Osteocyte (in vitro differentiated cells): ENCODE measurements around the gene CTTNBP2. TPM values are rescaled to one million over a fixed set of nuclear protein-coding genes. Genes with fewer than 3 reads are reported as not detected.

ENCODE experiments used
- DNase-seq: peaks from one replicate; pipeline ENCODE4 v3.0.0; 2021; ENCODE audit warnings: mixed read lengths; ENCODE audit not compliant: unreplicated experiment; ENCODE audit errors: extremely low spot score
- H3K27ac Mint-ChIP-seq: one replicate; pipeline ENCODE4 v1.8.0; 2021; ENCODE audit warnings: mild to moderate bottlenecking, mixed read lengths; ENCODE audit not compliant: unreplicated experiment
- H3K27me3 Mint-ChIP-seq: one replicate; pipeline ENCODE4 v1.8.0; 2021; ENCODE audit warnings: mixed read lengths; ENCODE audit not compliant: unreplicated experiment
- H3K36me3 Mint-ChIP-seq: one replicate; pipeline ENCODE4 v1.8.0; 2021; ENCODE audit warnings: mixed read lengths; ENCODE audit not compliant: unreplicated experiment
- H3K4me1 Mint-ChIP-seq: one replicate; pipeline ENCODE4 v1.8.0; 2021; ENCODE audit warnings: mixed read lengths; ENCODE audit not compliant: unreplicated experiment
- H3K4me3 Mint-ChIP-seq: one replicate; pipeline ENCODE4 v1.8.0; 2021; ENCODE audit warnings: mild to moderate bottlenecking, moderate library complexity, mixed read lengths; ENCODE audit not compliant: unreplicated experiment
- H3K9me3 Mint-ChIP-seq: one replicate; pipeline ENCODE4 v1.8.0; 2021; ENCODE audit warnings: mixed read lengths; ENCODE audit not compliant: unreplicated experiment
- total RNA-seq: library from RNA; stranded (reverse); gene quantifications from 2 replicates; pipeline ENCODE4 v1.2.1, GENCODE V29; 2021
- TF ChIP-seq, protein P1 (sequence below): fragments of 200-600 bp; sonication (generic); IDR thresholded peaks from 2 replicates; pipeline ENCODE4 v1.5.0; 2021; ENCODE audit warnings: antibody characterized with exemption, mild to moderate bottlenecking, moderate library complexity

The CTTNBP2 gene
- total RNA-seq, 1 donor from 2014 or later = 2.3 TPM

DNA sequence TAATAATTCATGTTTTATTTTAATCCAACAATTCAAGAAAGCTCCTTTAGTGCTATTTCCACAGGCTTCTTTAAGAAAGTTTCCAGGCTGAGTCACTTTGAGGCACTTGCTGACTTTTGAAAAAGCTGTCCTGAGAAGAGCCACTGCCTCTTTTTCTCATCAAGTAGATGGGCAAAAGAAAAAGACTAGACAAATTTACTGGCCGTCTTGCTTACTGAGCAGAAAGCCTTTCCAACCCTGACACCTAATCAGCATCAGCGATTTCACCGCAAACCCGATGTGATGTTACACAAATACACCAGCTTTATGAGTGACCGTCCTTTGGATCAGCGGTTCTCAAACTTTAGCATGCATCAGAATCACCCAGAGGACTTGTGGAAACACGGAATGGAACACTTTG lies 24.3 kb downstream of the CTTNBP2 start:
- Mint-ChIP-seq H3K27ac (no peak overlapping the region), H3K27me3 (no peaks in the 10 kb centered on the region), H3K4me3 (no peak overlapping the region)

DNA sequence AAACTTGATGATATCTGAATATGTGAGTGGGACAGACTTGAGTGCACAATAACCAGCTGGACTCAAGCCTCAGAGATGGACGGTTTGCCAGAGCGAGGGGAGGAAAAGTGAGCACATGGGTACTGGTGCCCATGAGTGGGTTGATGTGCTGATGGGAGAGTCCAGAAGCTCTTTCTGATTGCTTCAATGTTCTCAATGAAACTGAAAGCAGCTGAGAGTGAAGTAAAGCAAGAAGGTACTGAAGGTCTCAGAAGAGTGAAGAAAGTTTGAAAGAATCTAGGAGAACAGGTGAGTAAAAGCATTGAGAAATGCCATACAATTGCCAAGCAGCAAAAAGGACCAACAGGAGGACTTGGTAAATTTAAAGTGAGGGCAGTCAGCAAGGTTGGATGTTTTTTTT lies 28.6 kb downstream of the CTTNBP2 start:
- Mint-ChIP-seq H3K27ac (no peak overlapping the region), H3K27me3 (no peaks in the 10 kb centered on the region), H3K4me1 (no peaks in the 10 kb centered on the region), H3K9me3 (peaks cover 17% of the 10 kb centered on the region), H3K4me3 (no peak overlapping the region), H3K36me3 (peaks cover 5% of the 10 kb centered on the region)
- TF ChIP-seq, protein P1, sequence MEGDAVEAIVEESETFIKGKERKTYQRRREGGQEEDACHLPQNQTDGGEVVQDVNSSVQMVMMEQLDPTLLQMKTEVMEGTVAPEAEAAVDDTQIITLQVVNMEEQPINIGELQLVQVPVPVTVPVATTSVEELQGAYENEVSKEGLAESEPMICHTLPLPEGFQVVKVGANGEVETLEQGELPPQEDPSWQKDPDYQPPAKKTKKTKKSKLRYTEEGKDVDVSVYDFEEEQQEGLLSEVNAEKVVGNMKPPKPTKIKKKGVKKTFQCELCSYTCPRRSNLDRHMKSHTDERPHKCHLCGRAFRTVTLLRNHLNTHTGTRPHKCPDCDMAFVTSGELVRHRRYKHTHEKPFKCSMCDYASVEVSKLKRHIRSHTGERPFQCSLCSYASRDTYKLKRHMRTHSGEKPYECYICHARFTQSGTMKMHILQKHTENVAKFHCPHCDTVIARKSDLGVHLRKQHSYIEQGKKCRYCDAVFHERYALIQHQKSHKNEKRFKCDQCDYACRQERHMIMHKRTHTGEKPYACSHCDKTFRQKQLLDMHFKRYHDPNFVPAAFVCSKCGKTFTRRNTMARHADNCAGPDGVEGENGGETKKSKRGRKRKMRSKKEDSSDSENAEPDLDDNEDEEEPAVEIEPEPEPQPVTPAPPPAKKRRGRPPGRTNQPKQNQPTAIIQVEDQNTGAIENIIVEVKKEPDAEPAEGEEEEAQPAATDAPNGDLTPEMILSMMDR = no peak
- DNase-seq = no peak

More for the DNA sequence above, 24.3 kb downstream of the CTTNBP2 start:
- TF ChIP-seq, protein P1 = no peak
- no peak for DNase-seq
- no peaks in the 10 kb centered on the region for H3K36me3 Mint-ChIP-seq
- H3K4me1 Mint-ChIP-seq = no peaks in the 10 kb centered on the region
- peaks cover 5% of the 10 kb centered on the region for H3K9me3 Mint-ChIP-seq

DNA sequence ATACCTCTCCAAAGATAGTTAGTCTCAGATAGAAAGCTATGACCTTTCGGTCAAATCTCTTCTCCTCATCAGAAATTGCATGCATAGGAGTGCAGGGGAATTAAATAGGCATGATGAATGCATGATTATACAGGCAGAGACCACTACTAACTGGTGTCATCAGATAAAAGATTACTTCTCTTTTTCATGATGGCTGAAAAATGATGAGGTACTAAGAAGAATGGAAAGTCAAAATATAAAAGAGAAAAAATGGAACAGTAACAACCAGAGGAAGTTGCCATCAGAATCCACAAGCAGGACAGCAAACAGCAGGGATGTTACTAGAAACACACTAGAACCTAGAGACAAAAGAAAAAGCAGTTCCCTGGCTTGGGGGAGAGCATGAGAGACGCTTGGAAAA lies 31.6 kb downstream of the CTTNBP2 start:
- H3K9me3 Mint-ChIP-seq = peaks cover 18% of the 10 kb centered on the region
- TF ChIP-seq, protein P1 = no peak
- H3K4me1 Mint-ChIP-seq = no peaks in the 10 kb centered on the region
- no peak overlapping the region for H3K27ac Mint-ChIP-seq
- no peaks in the 10 kb centered on the region for H3K27me3 Mint-ChIP-seq
- H3K4me3 Mint-ChIP-seq = no peak overlapping the region
- H3K36me3 Mint-ChIP-seq = peaks cover 8% of the 10 kb centered on the region
- no peak for DNase-seq

DNA sequence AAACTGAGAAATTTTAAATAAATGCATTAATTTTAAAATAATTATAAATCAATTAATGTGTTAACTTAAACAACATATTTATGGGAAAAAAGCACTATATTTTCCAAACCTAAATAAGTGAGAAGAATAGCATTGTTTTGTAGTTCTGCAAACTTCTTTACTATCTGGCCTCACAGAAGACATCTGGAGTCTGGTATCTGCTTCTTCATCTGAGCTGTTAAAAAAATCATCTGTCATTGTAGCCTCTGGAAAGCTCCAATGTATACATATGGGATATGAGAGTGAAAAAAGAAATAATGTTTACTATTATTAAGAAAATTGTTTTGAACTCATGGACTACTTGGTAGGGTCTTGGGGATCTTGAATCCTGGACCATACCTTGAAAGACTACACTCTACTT lies 32.2 kb downstream of the CTTNBP2 start:
- Mint-ChIP-seq H3K4me1 (peaks cover 2% of the 10 kb centered on the region), H3K27ac (no peak overlapping the region), H3K4me3 (no peak overlapping the region), H3K9me3 (peaks cover 23% of the 10 kb centered on the region), H3K27me3 (no peaks in the 10 kb centered on the region), H3K36me3 (peaks cover 8% of the 10 kb centered on the region)
- no peak for DNase-seq
- TF ChIP-seq, protein P1 = no peak

DNA sequence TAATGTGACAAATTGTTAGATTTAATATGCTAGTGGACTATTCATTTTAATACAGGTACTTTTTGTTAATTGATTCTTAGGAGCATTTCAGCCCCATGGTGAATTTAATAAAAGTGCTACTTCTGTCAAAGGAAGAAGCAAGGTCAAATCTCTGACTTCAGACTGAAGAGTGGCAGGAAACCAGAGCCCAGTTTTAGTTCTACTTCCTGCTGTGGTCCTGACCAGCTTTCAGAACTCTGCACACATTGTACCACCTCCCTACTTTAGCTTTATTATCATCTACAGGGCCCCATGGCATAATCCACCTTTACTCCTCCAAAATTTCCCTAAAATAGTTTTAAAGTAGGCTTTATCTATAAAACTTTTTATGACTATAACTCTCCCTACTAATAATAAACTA lies 33.7 kb downstream of the CTTNBP2 start:
- DNase-seq = no peak
- TF ChIP-seq, protein P1 = no peak
- no peak overlapping the region for H3K4me3 Mint-ChIP-seq
- peaks cover 8% of the 10 kb centered on the region for H3K36me3 Mint-ChIP-seq
- H3K4me1 Mint-ChIP-seq = peaks cover 2% of the 10 kb centered on the region
- no peak overlapping the region for H3K27ac Mint-ChIP-seq
- H3K27me3 Mint-ChIP-seq = no peaks in the 10 kb centered on the region
- H3K9me3 Mint-ChIP-seq = peaks cover 23% of the 10 kb centered on the region
